ENCODE measurements around the gene UROD.
"Not testable (repeated sequence)": the region's sequence is repeated elsewhere in the genome, so short reads cannot be mapped to it uniquely, and the experiment has no call there.

UROD gene

GRCh38 chr1:44995467-44996238 is 16.4 kb upstream of the UROD start:
- 95% methylated on average over 7 of the region's 7 CpGs for WGBS, 2 experiments
- Histone ChIP-seq H3K27me3 (ENCODE audit: control insufficient read depth, insufficient read depth, low read length, poor library complexity, severe bottlenecking) (no peaks in the 10 kb centered on the region), H3K27ac (ENCODE audit: insufficient read depth, low read depth, low read length, poor library complexity, severe bottlenecking) (no peak overlapping the region), H3K4me1 (ENCODE audit: control insufficient read depth, insufficient read depth, low read length) (no peaks in the 10 kb centered on the region), H3K36me3 (ENCODE audit: control insufficient read depth, insufficient read depth, low read length) (no peaks in the 10 kb centered on the region), H3K9me3 (ENCODE audit: control insufficient read depth, low read length) (no peaks in the 10 kb centered on the region), H3K4me3 (ENCODE audit: insufficient read depth, low read depth, low read length) (no peak overlapping the region)

- Histone ChIP-seq H3K4me3 (ENCODE audit: insufficient read depth, low read depth, low read length) (no peak overlapping the region), H3K27ac (ENCODE audit: insufficient read depth, low read depth, low read length, poor library complexity, severe bottlenecking) (no peak overlapping the region), H3K4me1 (ENCODE audit: control insufficient read depth, insufficient read depth, low read length) (no peaks in the 10 kb centered on the region), H3K9me3 (ENCODE audit: control insufficient read depth, low read length) (no peaks in the 10 kb centered on the region), H3K27me3 (ENCODE audit: control insufficient read depth, insufficient read depth, low read length, poor library complexity, severe bottlenecking) (no peaks in the 10 kb centered on the region), H3K36me3 (ENCODE audit: control insufficient read depth, insufficient read depth, low read length) (peaks cover 13% of the 10 kb centered on the region)
- 94 to 97% methylated on average over 2 to 3 of the region's 3 CpGs for WGBS, 2 experiments
These were observed 12.8 kb upstream of the UROD start for GRCh38 chr1:44999232-44999631.

GRCh38 chr1:45001011-45001481 is 11.0 kb upstream of the UROD start:
- Histone ChIP-seq H3K4me1 (ENCODE audit: control insufficient read depth, insufficient read depth, low read length) (no peaks in the 10 kb centered on the region), H3K27ac (ENCODE audit: insufficient read depth, low read depth, low read length, poor library complexity, severe bottlenecking) (no peak overlapping the region), H3K4me3 (ENCODE audit: insufficient read depth, low read depth, low read length) (no peak overlapping the region), H3K36me3 (ENCODE audit: control insufficient read depth, insufficient read depth, low read length) (peaks cover 14% of the 10 kb centered on the region), H3K9me3 (ENCODE audit: control insufficient read depth, low read length) (no peaks in the 10 kb centered on the region), H3K27me3 (ENCODE audit: control insufficient read depth, insufficient read depth, low read length, poor library complexity, severe bottlenecking) (no peaks in the 10 kb centered on the region)
- WGBS, 2 experiments, result 86 to 90% methylated on average over 7 of the region's 7 CpGs

GRCh38 chr1:45001576-45001975 is 10.5 kb upstream of the UROD start:
- H3K36me3 ChIP-seq (ENCODE audit: control insufficient read depth, insufficient read depth, low read length), result peaks cover 14% of the 10 kb centered on the region
- WGBS, 2 experiments, result 89 to 92% methylated on average over 8 of the region's 8 CpGs
- not testable (repeated sequence) for H3K9me3 ChIP-seq (ENCODE audit: control insufficient read depth, low read length); H3K4me3 ChIP-seq (ENCODE audit: insufficient read depth, low read depth, low read length); H3K27ac ChIP-seq (ENCODE audit: insufficient read depth, low read depth, low read length, poor library complexity, severe bottlenecking); H3K27me3 ChIP-seq (ENCODE audit: control insufficient read depth, insufficient read depth, low read length, poor library complexity, severe bottlenecking); H3K4me1 ChIP-seq (ENCODE audit: control insufficient read depth, insufficient read depth, low read length)

GRCh38 chr1:45002650-45003645 is 9.1 kb upstream of the UROD start:
- Histone ChIP-seq H3K27me3 (ENCODE audit: control insufficient read depth, insufficient read depth, low read length, poor library complexity, severe bottlenecking) (no peaks in the 10 kb centered on the region), H3K27ac (ENCODE audit: insufficient read depth, low read depth, low read length, poor library complexity, severe bottlenecking) (no peak overlapping the region), H3K4me3 (ENCODE audit: insufficient read depth, low read depth, low read length) (no peak overlapping the region), H3K4me1 (ENCODE audit: control insufficient read depth, insufficient read depth, low read length) (no peaks in the 10 kb centered on the region), H3K36me3 (ENCODE audit: control insufficient read depth, insufficient read depth, low read length) (peaks cover 14% of the 10 kb centered on the region), H3K9me3 (ENCODE audit: control insufficient read depth, low read length) (no peaks in the 10 kb centered on the region)
- WGBS, 2 experiments, result 94 to 95% methylated on average over 17 of the region's 17 CpGs

GRCh38 chr1:45003741-45004140 is 8.3 kb upstream of the UROD start:
- H3K4me1 ChIP-seq (ENCODE audit: control insufficient read depth, insufficient read depth, low read length), result no peaks in the 10 kb centered on the region
- no peaks in the 10 kb centered on the region for H3K9me3 ChIP-seq (ENCODE audit: control insufficient read depth, low read length)
- H3K36me3 ChIP-seq (ENCODE audit: control insufficient read depth, insufficient read depth, low read length), result peaks cover 14% of the 10 kb centered on the region
- 95 to 96% methylated on average over 14 of the region's 14 CpGs for WGBS, 2 experiments
- H3K4me3 ChIP-seq (ENCODE audit: insufficient read depth, low read depth, low read length), result no peak overlapping the region
- no peak overlapping the region for H3K27ac ChIP-seq (ENCODE audit: insufficient read depth, low read depth, low read length, poor library complexity, severe bottlenecking)
- H3K27me3 ChIP-seq (ENCODE audit: control insufficient read depth, insufficient read depth, low read length, poor library complexity, severe bottlenecking), result no peaks in the 10 kb centered on the region

- no peaks in the 10 kb centered on the region for H3K4me1 ChIP-seq (ENCODE audit: control insufficient read depth, insufficient read depth, low read length)
- no peaks in the 10 kb centered on the region for H3K9me3 ChIP-seq (ENCODE audit: control insufficient read depth, low read length)
- H3K36me3 ChIP-seq (ENCODE audit: control insufficient read depth, insufficient read depth, low read length), result peaks cover 14% of the 10 kb centered on the region
- H3K27me3 ChIP-seq (ENCODE audit: control insufficient read depth, insufficient read depth, low read length, poor library complexity, severe bottlenecking), result no peaks in the 10 kb centered on the region
- 92 to 98% methylated on average over 7 of the region's 7 CpGs for WGBS, 2 experiments
- H3K27ac ChIP-seq (ENCODE audit: insufficient read depth, low read depth, low read length, poor library complexity, severe bottlenecking), result no peak overlapping the region
- H3K4me3 ChIP-seq (ENCODE audit: insufficient read depth, low read depth, low read length), result no peak overlapping the region
These were observed 7.7 kb upstream of the UROD start for GRCh38 chr1:45004281-45004920.

GRCh38 chr1:45005761-45006160 is 6.3 kb upstream of the UROD start:
- Histone ChIP-seq H3K9me3 (ENCODE audit: control insufficient read depth, low read length) (no peaks in the 10 kb centered on the region), H3K27ac (ENCODE audit: insufficient read depth, low read depth, low read length, poor library complexity, severe bottlenecking) (no peak overlapping the region), H3K4me3 (ENCODE audit: insufficient read depth, low read depth, low read length) (no peak overlapping the region), H3K4me1 (ENCODE audit: control insufficient read depth, insufficient read depth, low read length) (no peaks in the 10 kb centered on the region), H3K27me3 (ENCODE audit: control insufficient read depth, insufficient read depth, low read length, poor library complexity, severe bottlenecking) (peaks cover 5% of the 10 kb centered on the region), H3K36me3 (ENCODE audit: control insufficient read depth, insufficient read depth, low read length) (peaks cover 14% of the 10 kb centered on the region)
- 94 to 95% methylated on average over 6 of the region's 6 CpGs for WGBS, 2 experiments

- H3K4me1 ChIP-seq (ENCODE audit: control insufficient read depth, insufficient read depth, low read length), result no peaks in the 10 kb centered on the region
- WGBS, 2 experiments, result 85 to 87% methylated on average over 11 of the region's 11 CpGs
- H3K27ac ChIP-seq (ENCODE audit: insufficient read depth, low read depth, low read length, poor library complexity, severe bottlenecking), result no peak overlapping the region
- peaks cover 14% of the 10 kb centered on the region for H3K36me3 ChIP-seq (ENCODE audit: control insufficient read depth, insufficient read depth, low read length)
- H3K27me3 ChIP-seq (ENCODE audit: control insufficient read depth, insufficient read depth, low read length, poor library complexity, severe bottlenecking), result peaks cover 5% of the 10 kb centered on the region
- H3K9me3 ChIP-seq (ENCODE audit: control insufficient read depth, low read length), result no peaks in the 10 kb centered on the region
- no peak overlapping the region for H3K4me3 ChIP-seq (ENCODE audit: insufficient read depth, low read depth, low read length)
These were observed 4.7 kb upstream of the UROD start for GRCh38 chr1:45007311-45007710.

GRCh38 chr1:45008076-45008475 is 4.0 kb upstream of the UROD start:
- H3K27ac ChIP-seq (ENCODE audit: insufficient read depth, low read depth, low read length, poor library complexity, severe bottlenecking), result no peak overlapping the region
- peaks cover 8% of the 10 kb centered on the region for H3K36me3 ChIP-seq (ENCODE audit: control insufficient read depth, insufficient read depth, low read length)
- H3K4me1 ChIP-seq (ENCODE audit: control insufficient read depth, insufficient read depth, low read length), result no peaks in the 10 kb centered on the region
- WGBS, 2 experiments, result 91 to 99% methylated on average over 3 of the region's 3 CpGs
- H3K27me3 ChIP-seq (ENCODE audit: control insufficient read depth, insufficient read depth, low read length, poor library complexity, severe bottlenecking), result peaks cover 5% of the 10 kb centered on the region
- H3K9me3 ChIP-seq (ENCODE audit: control insufficient read depth, low read length), result no peaks in the 10 kb centered on the region
- H3K4me3 ChIP-seq (ENCODE audit: insufficient read depth, low read depth, low read length), result no peak overlapping the region
